ENCODE results near the gene MAP2K7.
A peak's percentile ranks its signal among the peaks of the same experiment; 100 is the strongest.
"Not testable (repeated sequence)": the region's sequence is repeated elsewhere in the genome, so short reads cannot be mapped to it uniquely, and the experiment has no call there.

The MAP2K7 gene

GRCh38 chr19:7955696-7956095 is 52.0 kb downstream of the MAP2K7 start:
- Histone ChIP-seq H3K27me3 (replicated peaks in 2 of 5; ENCODE audit: control insufficient read depth in 4 of 5, insufficient read depth in 5 of 5, low read length in 4 of 5) (no peaks in the 10 kb centered on the region), H3K4me1 (ENCODE audit: control extremely low read depth in 1 of 4, control insufficient read depth in 4 of 4, insufficient read depth in 4 of 4, low read length in 3 of 4) (peaks cover 0 to 52% (median 29%) of the 10 kb centered on the region in 4 experiments), H3K36me3 (ENCODE audit: control insufficient read depth in 4 of 4, insufficient read depth in 4 of 4, low read length in 3 of 4) (peaks cover 0 to 21% (median 10%) of the 10 kb centered on the region in 4 experiments), H3K27ac (ENCODE audit: insufficient read depth in 1 of 2, low read depth in 1 of 2, low read length in 2 of 2, poor library complexity in 1 of 2, severe bottlenecking in 2 of 2) (no peak overlapping the region), H3K4me3 (ENCODE audit: control insufficient read depth in 1 of 7, extremely low read depth in 1 of 7, insufficient read depth in 4 of 7, low read depth in 2 of 7, low read length in 6 of 7) (peak overlapping the region in 1 of 7 experiments; percentile 25), H3K9me3 (ENCODE audit: control extremely low read depth in 1 of 5, control insufficient read depth in 4 of 5, insufficient read depth in 2 of 5, low read depth in 1 of 5, low read length in 4 of 5) (no peaks in the 10 kb centered on the region)
- 64% methylated on average over 8 of the region's 11 CpGs for WGBS (ENCODE audit: insufficient coverage)
- ChIA-PET CTCF (interaction anchor here (2.2 kb wide), 1 partner anchor 12 kb away, joined by 6 read pairs; the partner anchor contains the start of gene TIMM44), POLR2A (no interaction called here)
- DNase-seq = peak in 2 of 3 donors; percentile 56 to 57

DNA sequence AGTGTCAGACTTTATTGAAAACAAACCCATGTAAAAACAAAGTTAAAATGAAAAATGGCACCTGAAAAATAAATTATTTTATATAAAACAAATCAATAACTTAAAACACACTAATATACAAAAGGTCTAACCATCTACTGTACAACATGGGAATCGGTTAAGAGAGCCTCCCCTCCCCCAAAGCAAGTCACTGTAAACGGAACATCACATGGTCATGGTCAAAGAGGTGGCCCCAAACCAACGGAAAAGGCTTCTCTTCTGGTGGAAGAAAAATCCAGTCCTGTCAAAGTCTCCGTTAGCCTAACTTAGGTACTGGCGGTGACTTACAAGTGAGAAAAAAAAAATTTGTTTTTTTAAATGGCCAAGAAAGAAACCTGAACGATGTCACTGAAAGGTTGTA is 55.5 kb downstream of the MAP2K7 start:
- 0% methylated on average over 5 of the region's 6 CpGs for WGBS (ENCODE audit: insufficient coverage)

DNA sequence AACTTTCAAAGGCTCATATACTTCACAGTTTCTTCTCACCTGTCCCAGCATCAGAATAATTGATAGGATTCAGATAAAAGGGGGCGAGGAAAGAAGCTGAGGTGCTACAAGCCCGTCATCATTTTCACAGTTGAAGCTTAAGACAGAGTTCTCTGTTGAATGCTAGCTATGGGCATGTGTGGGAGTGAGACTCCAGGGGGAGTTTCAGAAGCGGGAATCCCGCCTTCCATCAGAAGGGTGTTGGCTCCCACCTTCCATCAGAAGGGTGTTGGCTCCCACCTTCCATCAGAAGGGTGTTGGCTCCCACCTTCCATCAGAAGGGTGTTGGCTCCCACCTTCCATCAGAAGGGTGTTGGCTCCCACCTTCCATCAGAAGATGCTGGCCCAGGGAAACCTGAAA is 57.4 kb downstream of the MAP2K7 start:
- CTCF ChIA-PET = interaction anchor here (1.0 to 1.2 kb wide), 4 partner anchors 9 to 41 kb away, joined by 4 to 8 read pairs (median 4); no protein-coding TSS in a partner anchor
- WGBS (ENCODE audit: insufficient coverage) = 100% methylated on average over 2 of the region's 4 CpGs
- POLR2A ChIA-PET = interaction anchor here (1.4 kb wide), 1 partner anchor 17 kb away, joined by 4 read pairs; no protein-coding TSS in a partner anchor
- peaks cover 8 to 70% (median 57%) of the 10 kb centered on the region in 4 experiments for H3K36me3 ChIP-seq (ENCODE audit: control insufficient read depth in 4 of 4, insufficient read depth in 4 of 4, low read length in 3 of 4)
- peaks cover 0 to 26% (median 17%) of the 10 kb centered on the region in 4 experiments for H3K4me1 ChIP-seq (ENCODE audit: control extremely low read depth in 1 of 4, control insufficient read depth in 4 of 4, insufficient read depth in 4 of 4, low read length in 3 of 4)
- not testable (repeated sequence) for H3K27me3 ChIP-seq (replicated peaks in 2 of 5; ENCODE audit: control insufficient read depth in 4 of 5, insufficient read depth in 5 of 5, low read length in 4 of 5); H3K27ac ChIP-seq (ENCODE audit: insufficient read depth in 1 of 2, low read depth in 1 of 2, low read length in 2 of 2, poor library complexity in 1 of 2, severe bottlenecking in 2 of 2); H3K4me3 ChIP-seq (ENCODE audit: control insufficient read depth in 1 of 7, extremely low read depth in 1 of 7, insufficient read depth in 4 of 7, low read depth in 2 of 7, low read length in 6 of 7); DNase-seq; H3K9me3 ChIP-seq (ENCODE audit: control extremely low read depth in 1 of 5, control insufficient read depth in 4 of 5, insufficient read depth in 2 of 5, low read depth in 1 of 5, low read length in 4 of 5)

More for the DNA sequence above, 55.5 kb downstream of the MAP2K7 start:
- peaks cover 3 to 54% (median 43%) of the 10 kb centered on the region in 4 experiments for H3K36me3 ChIP-seq (ENCODE audit: control insufficient read depth in 4 of 4, insufficient read depth in 4 of 4, low read length in 3 of 4)
- no peaks in the 10 kb centered on the region for H3K27me3 ChIP-seq (replicated peaks in 2 of 5; ENCODE audit: control insufficient read depth in 4 of 5, insufficient read depth in 5 of 5, low read length in 4 of 5)
- no peaks in the 10 kb centered on the region for H3K9me3 ChIP-seq (ENCODE audit: control extremely low read depth in 1 of 5, control insufficient read depth in 4 of 5, insufficient read depth in 2 of 5, low read depth in 1 of 5, low read length in 4 of 5)
- ChIA-PET CTCF (interaction anchor here (0.8 to 1.7 kb wide), 4 partner anchors 9 to 15 kb away, joined by 3 to 5 read pairs (median 4); partner anchors contain the start of gene TIMM44), POLR2A (interaction anchor here (2.0 kb wide), 1 partner anchor 16 kb away, joined by 5 read pairs; the partner anchor contains the start of gene TIMM44)
- peaks cover 0 to 37% (median 17%) of the 10 kb centered on the region in 4 experiments for H3K4me1 ChIP-seq (ENCODE audit: control extremely low read depth in 1 of 4, control insufficient read depth in 4 of 4, insufficient read depth in 4 of 4, low read length in 3 of 4)
- H3K27ac ChIP-seq (ENCODE audit: insufficient read depth in 1 of 2, low read depth in 1 of 2, low read length in 2 of 2, poor library complexity in 1 of 2, severe bottlenecking in 2 of 2) = peak overlapping the region; percentile 15 to 55
- DNase-seq = peak; percentile 25 to 75 (median 61)
- peak overlapping the region in 2 of 7 experiments; percentile 26 to 39 for H3K4me3 ChIP-seq (ENCODE audit: control insufficient read depth in 1 of 7, extremely low read depth in 1 of 7, insufficient read depth in 4 of 7, low read depth in 2 of 7, low read length in 6 of 7)

GRCh38 chr19:7961920-7962626 is 58.4 kb downstream of the MAP2K7 start:
- peaks cover 0 to 25% (median 15%) of the 10 kb centered on the region in 4 experiments for H3K4me1 ChIP-seq (ENCODE audit: control extremely low read depth in 1 of 4, control insufficient read depth in 4 of 4, insufficient read depth in 4 of 4, low read length in 3 of 4)
- H3K36me3 ChIP-seq (ENCODE audit: control insufficient read depth in 4 of 4, insufficient read depth in 4 of 4, low read length in 3 of 4) = peaks cover 8 to 80% (median 65%) of the 10 kb centered on the region in 4 experiments
- CTCF ChIA-PET = no interaction called here
- no peaks in the 10 kb centered on the region for H3K27me3 ChIP-seq (replicated peaks in 2 of 5; ENCODE audit: control insufficient read depth in 4 of 5, insufficient read depth in 5 of 5, low read length in 4 of 5)
- no peaks in the 10 kb centered on the region for H3K9me3 ChIP-seq (ENCODE audit: control extremely low read depth in 1 of 5, control insufficient read depth in 4 of 5, insufficient read depth in 2 of 5, low read depth in 1 of 5, low read length in 4 of 5)
- H3K4me3 ChIP-seq (ENCODE audit: control insufficient read depth in 1 of 7, extremely low read depth in 1 of 7, insufficient read depth in 4 of 7, low read depth in 2 of 7, low read length in 6 of 7) = no peak overlapping the region
- POLR2A ChIA-PET = no interaction called here
- H3K27ac ChIP-seq (ENCODE audit: insufficient read depth in 1 of 2, low read depth in 1 of 2, low read length in 2 of 2, poor library complexity in 1 of 2, severe bottlenecking in 2 of 2) = no peak overlapping the region
- WGBS (ENCODE audit: insufficient coverage) = 95% methylated on average over 7 of the region's 13 CpGs
- no peak for DNase-seq

DNA sequence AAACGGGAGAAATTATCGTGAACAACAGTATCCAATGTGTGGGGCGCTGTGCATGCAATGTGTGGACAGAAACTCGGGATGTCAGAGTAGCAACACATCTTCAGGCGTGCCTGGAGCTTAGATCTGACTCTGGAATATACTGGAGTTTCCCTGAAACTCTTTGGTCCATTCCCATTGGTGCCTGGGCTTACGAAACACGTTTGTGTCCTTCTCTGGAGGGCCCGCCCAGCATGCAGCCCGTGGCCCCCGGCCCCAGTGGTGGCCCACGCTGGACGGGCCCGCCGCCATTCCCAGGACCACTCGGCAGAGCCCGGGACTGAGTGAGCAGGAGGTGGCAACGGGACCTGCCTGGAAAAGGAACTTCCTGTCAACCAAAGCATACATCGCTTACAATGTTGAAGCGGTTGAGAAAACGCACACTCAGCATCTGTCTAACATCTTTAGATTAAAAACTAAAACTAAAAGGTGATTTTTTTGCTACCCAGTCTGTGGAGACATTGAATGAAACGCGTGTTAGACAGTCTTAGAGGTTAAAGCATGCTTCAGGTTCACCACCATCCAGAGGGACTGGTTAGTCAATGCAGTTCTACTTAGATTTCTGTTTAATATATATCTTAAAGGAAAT is 59.1 kb downstream of the MAP2K7 start:
- H3K27me3 ChIP-seq (replicated peaks in 2 of 5; ENCODE audit: control insufficient read depth in 4 of 5, insufficient read depth in 5 of 5, low read length in 4 of 5) = no peaks in the 10 kb centered on the region
- H3K4me3 ChIP-seq (ENCODE audit: control insufficient read depth in 1 of 7, extremely low read depth in 1 of 7, insufficient read depth in 4 of 7, low read depth in 2 of 7, low read length in 6 of 7) = no peak overlapping the region
- peaks cover 0 to 25% (median 15%) of the 10 kb centered on the region in 4 experiments for H3K4me1 ChIP-seq (ENCODE audit: control extremely low read depth in 1 of 4, control insufficient read depth in 4 of 4, insufficient read depth in 4 of 4, low read length in 3 of 4)
- WGBS (ENCODE audit: insufficient coverage) = 97% methylated on average over 16 of the region's 22 CpGs
- no peaks in the 10 kb centered on the region for H3K9me3 ChIP-seq (ENCODE audit: control extremely low read depth in 1 of 5, control insufficient read depth in 4 of 5, insufficient read depth in 2 of 5, low read depth in 1 of 5, low read length in 4 of 5)
- ChIA-PET CTCF (no interaction called here), POLR2A (no interaction called here)
- H3K36me3 ChIP-seq (ENCODE audit: control insufficient read depth in 4 of 4, insufficient read depth in 4 of 4, low read length in 3 of 4) = peaks cover 12 to 81% (median 70%) of the 10 kb centered on the region in 4 experiments
- DNase-seq = no peak
- H3K27ac ChIP-seq (ENCODE audit: insufficient read depth in 1 of 2, low read depth in 1 of 2, low read length in 2 of 2, poor library complexity in 1 of 2, severe bottlenecking in 2 of 2) = no peak overlapping the region

DNA sequence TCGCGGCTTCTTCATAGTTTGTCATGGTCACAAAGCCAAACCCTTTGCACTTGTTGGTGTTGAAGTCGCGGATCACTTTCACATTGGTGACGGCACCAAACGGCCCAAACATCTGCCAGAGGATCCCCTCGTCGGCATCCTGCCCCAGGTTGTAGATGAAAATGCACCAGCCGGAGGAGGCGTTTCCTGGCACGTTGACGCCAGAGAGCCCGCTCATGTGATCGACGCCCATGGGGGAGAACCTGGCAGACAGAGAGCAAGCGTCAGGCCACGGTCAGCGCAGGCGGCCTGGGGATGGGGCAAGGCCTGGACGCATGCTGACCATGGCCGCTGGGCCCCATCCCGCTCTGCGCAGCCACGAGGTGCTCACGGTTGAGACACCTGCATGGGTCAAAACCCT is 59.9 kb downstream of the MAP2K7 start:
- DNase-seq = no peak
- POLR2A ChIA-PET = no interaction called here
- Histone ChIP-seq H3K9me3 (ENCODE audit: control extremely low read depth in 1 of 5, control insufficient read depth in 4 of 5, insufficient read depth in 2 of 5, low read depth in 1 of 5, low read length in 4 of 5) (no peaks in the 10 kb centered on the region), H3K4me1 (ENCODE audit: control extremely low read depth in 1 of 4, control insufficient read depth in 4 of 4, insufficient read depth in 4 of 4, low read length in 3 of 4) (peaks cover 0 to 18% (median 12%) of the 10 kb centered on the region in 4 experiments), H3K27ac (ENCODE audit: insufficient read depth in 1 of 2, low read depth in 1 of 2, low read length in 2 of 2, poor library complexity in 1 of 2, severe bottlenecking in 2 of 2) (no peak overlapping the region), H3K27me3 (replicated peaks in 2 of 5; ENCODE audit: control insufficient read depth in 4 of 5, insufficient read depth in 5 of 5, low read length in 4 of 5) (no peaks in the 10 kb centered on the region), H3K36me3 (ENCODE audit: control insufficient read depth in 4 of 4, insufficient read depth in 4 of 4, low read length in 3 of 4) (peaks cover 18 to 82% (median 68%) of the 10 kb centered on the region in 4 experiments), H3K4me3 (ENCODE audit: control insufficient read depth in 1 of 7, extremely low read depth in 1 of 7, insufficient read depth in 4 of 7, low read depth in 2 of 7, low read length in 6 of 7) (no peak overlapping the region)
- CTCF ChIA-PET = no interaction called here
- 98% methylated on average over 22 of the region's 25 CpGs for WGBS (ENCODE audit: insufficient coverage)
